Adipocyte (in vitro differentiated cells): Measurements from ENCODE around the gene SPRED2.

Source experiments
- DNase-seq: peaks from one replicate; pipeline ENCODE4 v3.0.0-alpha.2; 2015; ENCODE audit warnings: low read depth
- H3K27me3 ChIP-seq: replicated peaks from 2 replicates; pipeline ENCODE4 v1.7.0; 2013; ENCODE audit warnings: mild to moderate bottlenecking, low read length, moderate library complexity; ENCODE audit not compliant: control insufficient read depth, insufficient read depth
- H3K36me3 ChIP-seq: 2 replicates; pipeline ENCODE4 v1.7.0; 2013; ENCODE audit warnings: low read length, mild to moderate bottlenecking, moderate library complexity; ENCODE audit not compliant: control insufficient read depth, insufficient read depth, severe bottlenecking
- H3K4me1 ChIP-seq: 2 replicates; pipeline ENCODE4 v1.7.0; 2013; ENCODE audit warnings: mild to moderate bottlenecking, low read length, moderate library complexity; ENCODE audit not compliant: control insufficient read depth, insufficient read depth
- H3K4me3 ChIP-seq: 2 replicates; pipeline ENCODE4 v1.7.0; 2013; ENCODE audit warnings: mild to moderate bottlenecking, low read length, moderate library complexity
- H3K9ac ChIP-seq: 2 replicates; pipeline ENCODE4 v1.7.0; 2013; ENCODE audit warnings: mild to moderate bottlenecking, low read length, moderate library complexity
- H3K9me3 ChIP-seq: 2 replicates; pipeline ENCODE4 v1.7.0; 2013; ENCODE audit warnings: mild to moderate bottlenecking, low read length, moderate library complexity; ENCODE audit not compliant: control insufficient read depth

The SPRED2 gene

DNA sequence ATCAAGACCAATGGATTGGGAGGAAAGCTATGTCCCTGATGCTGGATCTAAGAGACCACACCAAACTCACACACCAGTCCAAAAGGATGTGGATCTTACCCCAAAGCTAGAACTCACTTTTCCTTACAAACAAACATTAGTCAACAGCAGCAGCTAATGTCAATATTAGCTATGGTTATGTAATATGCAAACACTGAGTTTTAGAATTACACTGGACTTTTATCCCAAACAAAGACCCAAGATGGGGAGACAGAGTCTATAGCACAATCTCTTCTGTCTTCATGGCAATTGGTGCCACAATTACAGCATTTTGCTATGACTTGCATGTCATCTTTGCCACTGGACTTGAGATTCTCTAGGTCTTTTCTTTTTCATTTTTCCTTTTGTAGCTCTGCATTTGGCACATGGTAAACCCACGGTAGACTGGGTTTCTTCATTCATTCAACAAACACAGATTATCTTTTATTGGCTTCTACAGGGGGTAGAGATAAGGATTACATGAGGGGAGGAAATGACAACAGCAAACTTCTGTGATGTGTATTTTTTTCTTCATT, 59.0 kb downstream of the SPRED2 start:
- Histone ChIP-seq H3K27me3 (no peaks in the 10 kb centered on the region), H3K9me3 (no peaks in the 10 kb centered on the region), H3K36me3 (no peaks in the 10 kb centered on the region), H3K9ac (no peak overlapping the region), H3K4me3 (no peak overlapping the region), H3K4me1 (peaks cover 43% of the 10 kb centered on the region)
- DNase-seq = no peak

GRCh38 chr2:65372619-65373018, 59.8 kb downstream of the SPRED2 start:
- Histone ChIP-seq H3K36me3 (no peaks in the 10 kb centered on the region), H3K9ac (no peak overlapping the region), H3K4me3 (no peak overlapping the region), H3K27me3 (no peaks in the 10 kb centered on the region), H3K9me3 (no peaks in the 10 kb centered on the region), H3K4me1 (peaks cover 44% of the 10 kb centered on the region)
- no peak for DNase-seq

DNA sequence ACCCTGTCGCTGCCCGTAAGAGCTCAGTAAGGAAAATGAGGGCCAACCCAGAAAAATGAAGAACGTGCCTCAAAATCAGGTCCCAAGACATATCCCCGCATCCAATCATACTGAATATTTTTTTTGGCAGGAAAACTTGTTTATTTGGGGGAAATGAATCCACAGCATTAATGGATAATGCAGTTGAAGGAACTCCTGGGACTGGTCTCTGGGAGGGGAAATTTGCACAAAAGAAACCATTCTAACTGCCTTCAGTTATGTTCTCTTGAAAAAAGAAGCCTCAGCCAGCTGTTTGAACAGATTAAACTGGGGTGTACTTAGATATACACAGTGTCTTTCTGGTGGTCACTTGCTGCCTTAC, 61.3 kb downstream of the SPRED2 start:
- DNase-seq = no peak
- H3K27me3 ChIP-seq = no peaks in the 10 kb centered on the region
- H3K36me3 ChIP-seq = no peaks in the 10 kb centered on the region
- H3K4me1 ChIP-seq = peaks cover 54% of the 10 kb centered on the region
- H3K9ac ChIP-seq = peak overlapping the region; percentile 75
- H3K4me3 ChIP-seq = peak overlapping the region; percentile 38
- no peaks in the 10 kb centered on the region for H3K9me3 ChIP-seq

DNA sequence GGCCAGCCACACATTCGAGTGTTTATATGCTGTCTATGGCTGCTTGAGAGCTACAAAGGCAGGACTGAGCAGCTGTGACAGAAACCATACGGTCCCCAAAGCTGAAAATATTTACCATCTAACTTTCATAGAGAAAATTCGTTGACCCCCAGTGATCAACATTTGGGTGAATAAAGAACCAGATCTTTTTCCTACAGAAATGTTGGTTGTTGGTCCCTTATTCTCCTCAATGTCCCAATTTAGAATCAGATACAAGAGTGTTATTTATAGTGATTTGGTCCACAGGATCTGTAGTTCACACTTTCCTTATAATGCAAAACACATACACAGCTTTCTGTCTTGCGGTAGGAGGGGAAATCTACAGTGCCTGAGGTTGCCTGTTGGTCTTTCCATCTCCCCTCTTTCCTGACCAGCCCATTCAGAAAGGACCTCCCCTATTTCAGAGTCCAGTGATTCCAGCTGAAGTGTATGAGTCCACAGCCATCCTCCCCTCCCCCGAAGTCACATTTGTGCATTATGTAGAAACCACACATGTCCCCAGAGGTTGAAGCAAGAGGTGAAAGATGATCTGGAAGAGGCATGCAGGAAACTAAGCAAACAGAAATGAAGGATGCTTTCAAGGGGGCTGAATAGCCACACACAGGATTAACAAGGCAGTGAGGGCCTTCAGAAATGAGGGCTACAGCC, 61.9 kb downstream of the SPRED2 start:
- H3K9me3 ChIP-seq = no peaks in the 10 kb centered on the region
- no peak for DNase-seq
- no peaks in the 10 kb centered on the region for H3K36me3 ChIP-seq
- H3K4me3 ChIP-seq = peak overlapping the region; percentile 38
- peak overlapping the region; percentile 75 for H3K9ac ChIP-seq
- H3K4me1 ChIP-seq = peaks cover 60% of the 10 kb centered on the region
- H3K27me3 ChIP-seq = no peaks in the 10 kb centered on the region

- no peaks in the 10 kb centered on the region for H3K27me3 ChIP-seq
- DNase-seq = no peak
- peaks cover 65% of the 10 kb centered on the region for H3K4me1 ChIP-seq
- H3K9ac ChIP-seq = peak overlapping the region; percentile 10
- H3K36me3 ChIP-seq = no peaks in the 10 kb centered on the region
- no peaks in the 10 kb centered on the region for H3K9me3 ChIP-seq
- peak overlapping the region; percentile 38 for H3K4me3 ChIP-seq
Measured at GRCh38 chr2:65369980-65370379, 62.4 kb downstream of the SPRED2 start.

DNA sequence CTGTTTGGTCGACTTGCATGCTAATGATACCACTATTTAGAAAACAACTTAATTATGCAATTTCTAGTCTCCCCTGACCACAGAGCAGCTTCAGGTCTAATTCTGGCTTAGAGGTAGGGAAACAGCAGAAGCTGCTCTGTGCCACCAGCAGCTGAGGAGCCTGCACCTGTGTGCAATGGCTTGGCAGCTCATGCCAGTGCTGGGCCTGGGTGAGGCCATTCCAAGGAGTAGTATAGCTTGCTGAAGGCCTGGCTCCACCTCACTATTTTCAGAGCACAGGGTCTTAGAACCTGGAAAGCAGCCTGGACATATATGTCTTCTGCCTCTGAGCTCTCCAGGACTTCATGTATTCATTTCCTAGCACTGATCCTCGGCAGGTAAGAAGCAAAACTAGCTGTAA, 62.8 kb downstream of the SPRED2 start:
- Histone ChIP-seq H3K9ac (no peak overlapping the region), H3K27me3 (no peaks in the 10 kb centered on the region), H3K36me3 (no peaks in the 10 kb centered on the region), H3K4me3 (no peak overlapping the region), H3K4me1 (peaks cover 69% of the 10 kb centered on the region), H3K9me3 (no peaks in the 10 kb centered on the region)
- no peak for DNase-seq

- DNase-seq = no peak
- no peaks in the 10 kb centered on the region for H3K9me3 ChIP-seq
- no peaks in the 10 kb centered on the region for H3K27me3 ChIP-seq
- H3K9ac ChIP-seq = no peak overlapping the region
- peaks cover 80% of the 10 kb centered on the region for H3K4me1 ChIP-seq
- no peaks in the 10 kb centered on the region for H3K36me3 ChIP-seq
- H3K4me3 ChIP-seq = no peak overlapping the region
Measured at GRCh38 chr2:65368468-65368867, 63.9 kb downstream of the SPRED2 start.

- peaks cover 77% of the 10 kb centered on the region for H3K4me1 ChIP-seq
- no peaks in the 10 kb centered on the region for H3K9me3 ChIP-seq
- H3K9ac ChIP-seq = no peak overlapping the region
- no peaks in the 10 kb centered on the region for H3K36me3 ChIP-seq
- no peaks in the 10 kb centered on the region for H3K27me3 ChIP-seq
- no peak overlapping the region for H3K4me3 ChIP-seq
- DNase-seq = peak; percentile 96
Measured at GRCh38 chr2:65367524-65367923, 64.9 kb downstream of the SPRED2 start.

DNA sequence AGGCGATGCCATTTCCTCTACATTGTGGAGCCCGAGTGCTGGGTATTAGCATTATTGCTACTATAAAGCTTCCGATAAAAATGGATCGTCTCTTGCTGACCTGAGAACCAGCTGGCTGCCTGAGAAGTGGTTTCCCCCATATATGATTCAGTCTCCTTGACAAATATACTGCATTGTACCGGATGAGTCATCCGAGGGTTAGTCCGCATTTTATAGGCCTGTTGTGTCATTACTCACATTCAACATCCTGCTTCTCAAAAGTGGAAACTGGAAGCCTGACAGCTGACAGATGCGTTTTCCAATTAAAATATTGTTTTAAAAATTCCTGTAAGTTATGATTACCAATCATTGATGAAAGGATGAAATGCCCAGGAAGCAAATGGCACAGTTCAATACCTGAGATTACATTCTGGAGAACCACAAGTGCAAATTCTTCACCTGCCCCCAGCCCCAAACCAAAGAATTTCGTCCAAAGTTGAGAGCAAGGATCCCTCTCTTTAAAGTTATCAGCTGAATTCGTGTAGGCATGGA, 65.7 kb downstream of the SPRED2 start:
- H3K36me3 ChIP-seq = no peaks in the 10 kb centered on the region
- H3K4me1 ChIP-seq = peaks cover 73% of the 10 kb centered on the region
- H3K27me3 ChIP-seq = no peaks in the 10 kb centered on the region
- peak overlapping the region; percentile 68 for H3K4me3 ChIP-seq
- peak; percentile 96 for DNase-seq
- H3K9ac ChIP-seq = peak overlapping the region; percentile 30
- no peaks in the 10 kb centered on the region for H3K9me3 ChIP-seq

- peak overlapping the region; percentile 68 for H3K4me3 ChIP-seq
- H3K4me1 ChIP-seq = peaks cover 73% of the 10 kb centered on the region
Measured at GRCh38 chr2:65364986-65365733, 67.2 kb downstream of the SPRED2 start.

DNA sequence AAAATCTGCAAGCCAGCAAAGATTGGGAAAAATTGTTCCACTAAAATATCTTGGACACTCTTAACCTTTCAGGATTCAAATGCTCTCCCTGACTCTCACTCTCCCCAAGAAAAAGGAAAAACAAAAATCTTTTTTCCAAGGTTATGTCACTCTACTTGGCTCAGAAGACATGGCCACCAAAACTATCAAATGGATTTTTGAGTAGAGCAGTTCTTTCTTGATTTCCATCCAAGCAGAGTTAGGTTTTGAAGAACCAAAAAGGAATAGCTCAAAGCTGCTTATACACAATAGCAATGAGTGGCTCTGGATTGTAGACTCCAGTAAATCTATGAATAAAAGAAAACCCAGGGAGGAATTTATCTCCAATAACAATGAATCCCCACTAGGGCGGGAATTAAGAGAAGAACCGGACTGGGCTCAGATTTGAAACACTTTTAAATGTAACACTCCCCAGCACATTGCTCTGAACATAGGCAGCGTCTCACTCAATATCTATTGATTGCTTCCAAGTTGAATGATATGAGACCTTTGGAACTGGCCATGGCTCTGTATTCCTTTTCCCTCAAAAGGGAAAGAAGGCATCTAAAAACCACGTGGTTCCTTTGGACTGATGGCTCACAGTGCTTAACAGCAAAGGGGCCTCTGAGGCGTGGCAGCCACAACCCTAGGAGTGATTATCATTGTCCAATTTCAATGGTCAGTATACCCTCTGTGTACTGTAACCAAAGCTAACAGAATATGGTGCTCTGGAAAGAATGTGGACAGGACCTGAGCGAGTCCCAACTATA, 68.3 kb downstream of the SPRED2 start:
- H3K9me3 ChIP-seq = no peaks in the 10 kb centered on the region
- no peak overlapping the region for H3K9ac ChIP-seq
- DNase-seq = no peak
- no peaks in the 10 kb centered on the region for H3K36me3 ChIP-seq
- peaks cover 80% of the 10 kb centered on the region for H3K4me1 ChIP-seq
- no peaks in the 10 kb centered on the region for H3K27me3 ChIP-seq
- no peak overlapping the region for H3K4me3 ChIP-seq

More at GRCh38 chr2:65364986-65365733, 67.2 kb downstream of the SPRED2 start:
- no peaks in the 10 kb centered on the region for H3K36me3 ChIP-seq
- no peak for DNase-seq
- no peak overlapping the region for H3K9ac ChIP-seq
- no peaks in the 10 kb centered on the region for H3K9me3 ChIP-seq
- no peaks in the 10 kb centered on the region for H3K27me3 ChIP-seq
